ENCODE measurements around the gene PDE10A.
"Not testable (repeated sequence)": the region's sequence is repeated elsewhere in the genome, so short reads cannot be mapped to it uniquely, and the experiment has no call there.

Gene PDE10A

GRCh38 chr6:165594584-165595333 lies 68.3 kb downstream of the PDE10A start:
- H3K9me3 ChIP-seq = no peaks in the 10 kb centered on the region
- no peaks in the 10 kb centered on the region for H3K4me1 ChIP-seq (ENCODE audit: control insufficient read depth in 1 of 2, insufficient read depth in 1 of 2, low read depth in 1 of 2, low read length in 1 of 2)
- no peaks in the 10 kb centered on the region for H3K36me3 ChIP-seq
- no peak overlapping the region for H3K4me3 ChIP-seq (ENCODE audit: low read depth in 1 of 2, low read length in 1 of 2)
- H3K27me3 ChIP-seq = no peaks in the 10 kb centered on the region
- TF ChIP-seq, protein P1, sequence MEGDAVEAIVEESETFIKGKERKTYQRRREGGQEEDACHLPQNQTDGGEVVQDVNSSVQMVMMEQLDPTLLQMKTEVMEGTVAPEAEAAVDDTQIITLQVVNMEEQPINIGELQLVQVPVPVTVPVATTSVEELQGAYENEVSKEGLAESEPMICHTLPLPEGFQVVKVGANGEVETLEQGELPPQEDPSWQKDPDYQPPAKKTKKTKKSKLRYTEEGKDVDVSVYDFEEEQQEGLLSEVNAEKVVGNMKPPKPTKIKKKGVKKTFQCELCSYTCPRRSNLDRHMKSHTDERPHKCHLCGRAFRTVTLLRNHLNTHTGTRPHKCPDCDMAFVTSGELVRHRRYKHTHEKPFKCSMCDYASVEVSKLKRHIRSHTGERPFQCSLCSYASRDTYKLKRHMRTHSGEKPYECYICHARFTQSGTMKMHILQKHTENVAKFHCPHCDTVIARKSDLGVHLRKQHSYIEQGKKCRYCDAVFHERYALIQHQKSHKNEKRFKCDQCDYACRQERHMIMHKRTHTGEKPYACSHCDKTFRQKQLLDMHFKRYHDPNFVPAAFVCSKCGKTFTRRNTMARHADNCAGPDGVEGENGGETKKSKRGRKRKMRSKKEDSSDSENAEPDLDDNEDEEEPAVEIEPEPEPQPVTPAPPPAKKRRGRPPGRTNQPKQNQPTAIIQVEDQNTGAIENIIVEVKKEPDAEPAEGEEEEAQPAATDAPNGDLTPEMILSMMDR (IDR thresholded peaks at IDR 0.05) = no peak
- H3K27ac ChIP-seq = no peak overlapping the region

- not testable (repeated sequence) for H3K9me3 ChIP-seq; H3K36me3 ChIP-seq; H3K4me1 ChIP-seq (ENCODE audit: control insufficient read depth in 1 of 2, insufficient read depth in 1 of 2, low read depth in 1 of 2, low read length in 1 of 2); H3K27ac ChIP-seq; H3K27me3 ChIP-seq; H3K4me3 ChIP-seq (ENCODE audit: low read depth in 1 of 2, low read length in 1 of 2)
Measured at GRCh38 chr6:165592947-165593346, 70.1 kb downstream of the PDE10A start.

GRCh38 chr6:165588515-165588914 lies 74.5 kb downstream of the PDE10A start:
- no peaks in the 10 kb centered on the region for H3K27me3 ChIP-seq
- no peaks in the 10 kb centered on the region for H3K9me3 ChIP-seq
- no peak overlapping the region for H3K27ac ChIP-seq
- no peaks in the 10 kb centered on the region for H3K36me3 ChIP-seq
- TF ChIP-seq, protein P1 (IDR thresholded peaks at IDR 0.05) = no peak
- H3K4me1 ChIP-seq (ENCODE audit: control insufficient read depth in 1 of 2, insufficient read depth in 1 of 2, low read depth in 1 of 2, low read length in 1 of 2) = no peaks in the 10 kb centered on the region
- H3K4me3 ChIP-seq (ENCODE audit: low read depth in 1 of 2, low read length in 1 of 2) = no peak overlapping the region

DNA sequence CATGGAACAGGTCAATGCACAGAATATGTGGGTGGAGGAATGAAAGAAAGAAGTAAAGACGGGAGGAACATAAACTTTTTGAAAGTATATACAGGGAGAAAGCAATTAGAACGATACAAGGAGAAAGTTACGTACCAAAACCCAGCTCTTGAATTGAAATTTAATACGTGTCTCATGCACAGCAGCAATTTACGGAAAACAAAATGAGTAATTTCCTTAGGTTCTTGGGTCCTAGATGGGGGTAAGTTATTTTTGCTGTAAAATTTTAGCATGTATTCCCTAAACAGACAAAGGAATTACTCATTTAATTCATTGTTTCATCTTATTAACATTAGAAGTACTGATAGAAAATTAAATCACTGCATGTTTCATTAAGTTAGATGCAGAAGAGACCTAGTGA lies 75.8 kb downstream of the PDE10A start:
- Histone ChIP-seq H3K4me3 (ENCODE audit: low read depth in 1 of 2, low read length in 1 of 2) (no peak overlapping the region), H3K27me3 (no peaks in the 10 kb centered on the region), H3K27ac (no peak overlapping the region), H3K4me1 (ENCODE audit: control insufficient read depth in 1 of 2, insufficient read depth in 1 of 2, low read depth in 1 of 2, low read length in 1 of 2) (no peaks in the 10 kb centered on the region), H3K9me3 (no peaks in the 10 kb centered on the region), H3K36me3 (no peaks in the 10 kb centered on the region)
- TF ChIP-seq, protein P1 (IDR thresholded peaks at IDR 0.05) = no peak

- Histone ChIP-seq H3K9me3 (no peaks in the 10 kb centered on the region), H3K27me3 (no peaks in the 10 kb centered on the region), H3K4me1 (ENCODE audit: control insufficient read depth in 1 of 2, insufficient read depth in 1 of 2, low read depth in 1 of 2, low read length in 1 of 2) (no peaks in the 10 kb centered on the region), H3K36me3 (no peaks in the 10 kb centered on the region), H3K27ac (no peak overlapping the region), H3K4me3 (ENCODE audit: low read depth in 1 of 2, low read length in 1 of 2) (no peak overlapping the region)
- TF ChIP-seq, protein P1 (IDR thresholded peaks at IDR 0.05) = no peak
Measured at GRCh38 chr6:165586706-165587105, 76.3 kb downstream of the PDE10A start.

- Histone ChIP-seq H3K27ac (no peak overlapping the region), H3K36me3 (no peaks in the 10 kb centered on the region), H3K27me3 (no peaks in the 10 kb centered on the region), H3K4me1 (ENCODE audit: control insufficient read depth in 1 of 2, insufficient read depth in 1 of 2, low read depth in 1 of 2, low read length in 1 of 2) (no peaks in the 10 kb centered on the region), H3K9me3 (no peaks in the 10 kb centered on the region), H3K4me3 (ENCODE audit: low read depth in 1 of 2, low read length in 1 of 2) (no peak overlapping the region)
- TF ChIP-seq, protein P1 (IDR thresholded peaks at IDR 0.05) = no peak
Measured at GRCh38 chr6:165585060-165585459, 78.0 kb downstream of the PDE10A start.

All from neutrophil (primary cell).